Measurements from ENCODE around the gene KLK3.
"Not testable (repeated sequence)": the region's sequence is repeated elsewhere in the genome, so short reads cannot be mapped to it uniquely, and the experiment has no call there.

The KLK3 gene

DNA sequence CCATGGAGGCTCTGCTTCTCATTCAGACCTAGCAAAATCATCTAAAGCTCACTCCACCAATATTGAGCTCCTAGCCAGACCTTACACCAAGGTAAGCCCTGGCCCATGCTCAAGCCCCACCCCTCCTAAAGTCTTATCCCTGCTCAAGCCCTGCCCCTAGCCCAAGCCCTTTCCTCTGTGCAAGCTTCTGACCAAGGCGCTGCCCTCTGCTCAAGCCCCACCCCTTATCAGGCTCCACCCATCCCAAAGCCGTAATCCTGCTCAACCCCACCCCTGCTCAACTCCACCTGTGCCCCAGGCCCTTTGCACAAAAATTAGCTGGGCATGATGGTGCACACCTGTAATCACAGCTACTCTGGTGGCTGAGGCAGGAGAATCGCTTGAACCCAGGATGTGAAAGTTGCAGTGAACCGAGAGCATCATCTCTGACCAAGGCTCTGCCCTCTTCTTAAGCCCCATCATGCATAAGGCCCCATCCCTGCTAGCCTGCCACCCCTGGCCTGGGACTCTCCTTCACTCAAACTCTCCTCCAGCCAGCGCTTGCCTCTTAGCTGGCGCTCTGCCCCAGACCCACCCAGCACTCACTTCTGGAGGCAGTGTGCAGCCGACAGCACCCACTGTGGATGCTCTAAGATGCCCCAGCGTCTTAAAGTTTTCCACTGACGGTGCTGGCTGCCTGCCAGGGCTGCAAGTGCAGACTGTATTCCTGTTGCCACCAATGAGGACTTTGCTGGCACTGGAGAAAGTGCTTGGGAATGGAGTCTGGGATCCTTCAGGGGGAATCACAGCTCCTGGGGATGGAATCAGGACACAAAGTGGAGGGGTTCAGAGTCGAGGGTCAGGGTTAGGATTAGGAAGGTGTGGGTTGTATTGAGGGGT, 40.0 kb downstream of the KLK3 start:
- no peak for TF ChIP-seq CTCF (IDR thresholded peaks at IDR 0.05; ENCODE audit: low read depth, low read length)
- DNase-seq (ENCODE audit: extremely low read depth, low read depth) = no peak

- not testable (repeated sequence) for DNase-seq (ENCODE audit: extremely low read depth, low read depth)
Measured at GRCh38 chr19:50896089-50896590, 41.4 kb downstream of the KLK3 start.

GRCh38 chr19:50896591-50897190, 42.0 kb downstream of the KLK3 start:
- TF ChIP-seq CTCF (IDR thresholded peaks at IDR 0.05; ENCODE audit: low read depth, low read length) = no peak
- no peak for DNase-seq (ENCODE audit: extremely low read depth, low read depth)

GRCh38 chr19:50897191-50897607, 42.5 kb downstream of the KLK3 start:
- TF ChIP-seq CTCF (IDR thresholded peaks at IDR 0.05; ENCODE audit: low read depth, low read length) = no peak

GRCh38 chr19:50897612-50898011, 42.9 kb downstream of the KLK3 start:
- TF ChIP-seq CTCF (IDR thresholded peaks at IDR 0.05; ENCODE audit: low read depth, low read length) = no peak
- DNase-seq (ENCODE audit: extremely low read depth, low read depth) = no peak

More at GRCh38 chr19:50897191-50897607, 42.5 kb downstream of the KLK3 start:
- no peak for DNase-seq (ENCODE audit: extremely low read depth, low read depth)

DNA sequence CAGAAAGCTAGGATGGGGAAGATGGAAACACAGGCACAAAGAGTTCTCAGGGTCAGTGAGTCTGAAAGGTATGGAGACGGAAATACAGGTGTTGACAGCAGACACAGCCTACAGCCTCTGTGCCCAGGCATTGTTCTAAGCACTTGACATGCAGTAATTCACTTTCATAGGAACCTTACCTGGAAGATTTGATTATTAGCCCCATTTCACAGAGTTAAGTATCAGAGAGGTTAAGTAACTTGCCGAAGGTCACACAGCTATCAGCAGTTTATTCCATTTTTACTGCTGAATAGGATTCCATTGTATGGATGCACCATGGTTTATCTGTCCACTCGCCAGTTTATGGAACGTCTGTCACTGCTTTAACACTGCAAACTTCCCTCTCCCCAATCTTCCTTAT, 43.3 kb downstream of the KLK3 start:
- no peak for DNase-seq (ENCODE audit: extremely low read depth, low read depth)
- no peak for TF ChIP-seq CTCF (IDR thresholded peaks at IDR 0.05; ENCODE audit: low read depth, low read length)

- no peak for TF ChIP-seq CTCF (IDR thresholded peaks at IDR 0.05; ENCODE audit: low read depth, low read length)
- DNase-seq (ENCODE audit: extremely low read depth, low read depth) = no peak
Measured at GRCh38 chr19:50899569-50899968, 44.9 kb downstream of the KLK3 start.

All from AG09319 (cell line).